ENCODE results near the gene C2CD3.

GRCh38 chr11:74091549-74091948 lies 79.3 kb downstream of the C2CD3 start:
- TF ChIP-seq CTCF (IDR thresholded peaks at IDR 0.05) (no peak), POLR2A (IDR thresholded peaks at IDR 0.05) (no peak), EP300 (IDR thresholded peaks at IDR 0.05) (no peak)

All from tibial nerve (tissue), 4 donors.